ENCODE data around the gene FRY.

FRY gene

DNA sequence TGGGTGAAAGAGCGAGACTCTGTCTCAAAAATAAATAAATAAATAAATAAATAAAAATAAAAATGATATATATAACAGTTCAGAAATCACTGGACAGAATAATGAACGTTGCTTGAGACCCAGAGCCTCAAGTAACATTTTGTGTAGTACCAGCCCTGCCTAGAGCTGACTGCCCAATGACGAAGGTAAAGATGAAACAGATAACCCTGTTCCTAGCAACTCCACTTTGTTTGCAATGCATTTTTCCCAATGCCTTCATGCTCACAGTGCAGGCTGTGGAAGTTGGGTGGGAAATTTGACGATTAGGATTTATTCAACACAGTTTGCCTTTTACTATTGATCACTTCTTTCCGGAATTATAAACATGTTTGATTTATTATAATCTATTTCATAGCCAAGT, 22.2 kb upstream of the FRY start:
- no peak for TF ChIP-seq RAD21 (IDR thresholded peaks at IDR 0.05; ENCODE audit: low read depth)
- TF ChIP-seq CEBPB (IDR thresholded peaks at IDR 0.05), result no peak
- no peak for TF ChIP-seq USF1 (IDR thresholded peaks at IDR 0.05)
- no peak for TF ChIP-seq CREB1 (IDR thresholded peaks at IDR 0.05; ENCODE audit: low read depth)
- TF ChIP-seq YY1 (IDR thresholded peaks at IDR 0.05; ENCODE audit: low read depth), result no peak
- TF ChIP-seq TCF12 (IDR thresholded peaks at IDR 0.05; ENCODE audit: low read depth), result no peak
- no peak for TF ChIP-seq REST (IDR thresholded peaks at IDR 0.05; ENCODE audit: low read depth)
- TF ChIP-seq TEAD4 (IDR thresholded peaks at IDR 0.05), result no peak
- TF ChIP-seq FOXM1 (IDR thresholded peaks at IDR 0.05; ENCODE audit: borderline replicate concordance, low read depth), result no peak
- no peak for TF ChIP-seq TAF1 (IDR thresholded peaks at IDR 0.05; ENCODE audit: low read depth)
- no peak for TF ChIP-seq ZBTB7A (IDR thresholded peaks at IDR 0.05; ENCODE audit: low read depth)
- no peak for TF ChIP-seq EP300 (IDR thresholded peaks at IDR 0.05; ENCODE audit: borderline replicate concordance)
- TF ChIP-seq MAX (IDR thresholded peaks at IDR 0.05), result no peak
- TF ChIP-seq EGR1 (IDR thresholded peaks at IDR 0.05), result no peak
- TF ChIP-seq NFIC (IDR thresholded peaks at IDR 0.05), result no peak

GRCh38 chr13:32010136-32010535, 21.4 kb upstream of the FRY start:
- TF ChIP-seq TCF12 (IDR thresholded peaks at IDR 0.05; ENCODE audit: low read depth) (no peak), EGR1 (IDR thresholded peaks at IDR 0.05) (no peak), EP300 (IDR thresholded peaks at IDR 0.05; ENCODE audit: borderline replicate concordance) (no peak), FOXM1 (IDR thresholded peaks at IDR 0.05; ENCODE audit: borderline replicate concordance, low read depth) (no peak), CREB1 (IDR thresholded peaks at IDR 0.05; ENCODE audit: low read depth) (no peak), CEBPB (IDR thresholded peaks at IDR 0.05) (no peak), REST (IDR thresholded peaks at IDR 0.05; ENCODE audit: low read depth) (no peak), ZBTB7A (IDR thresholded peaks at IDR 0.05; ENCODE audit: low read depth) (no peak), RAD21 (IDR thresholded peaks at IDR 0.05; ENCODE audit: low read depth) (no peak), TAF1 (IDR thresholded peaks at IDR 0.05; ENCODE audit: low read depth) (no peak)

DNA sequence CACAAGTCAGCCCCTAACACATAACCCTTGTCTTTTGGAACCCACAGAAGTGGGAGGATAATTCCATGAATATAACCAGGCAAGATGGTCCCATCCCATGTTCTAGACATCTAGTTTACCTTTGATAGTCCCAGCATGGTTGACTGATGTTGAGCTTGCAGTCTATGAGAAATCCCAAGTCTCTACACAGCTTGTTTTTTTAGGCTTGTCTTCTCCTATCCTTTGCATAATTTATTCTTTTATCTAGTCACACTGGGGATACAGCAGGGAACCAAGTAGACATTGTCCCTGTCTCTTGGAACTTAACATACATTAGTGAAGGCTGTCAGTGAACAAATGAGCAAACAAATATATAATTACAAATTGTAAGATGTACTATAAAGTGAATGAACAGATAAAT, 19.6 kb upstream of the FRY start:
- TF ChIP-seq EP300 (IDR thresholded peaks at IDR 0.05; ENCODE audit: borderline replicate concordance) (no peak), TEAD4 (IDR thresholded peaks at IDR 0.05) (no peak), USF1 (IDR thresholded peaks at IDR 0.05) (no peak), CREB1 (IDR thresholded peaks at IDR 0.05; ENCODE audit: low read depth) (no peak), RAD21 (IDR thresholded peaks at IDR 0.05; ENCODE audit: low read depth) (no peak), ZBTB7A (IDR thresholded peaks at IDR 0.05; ENCODE audit: low read depth) (no peak), NFIC (IDR thresholded peaks at IDR 0.05) (no peak), CEBPB (IDR thresholded peaks at IDR 0.05) (no peak), FOXM1 (IDR thresholded peaks at IDR 0.05; ENCODE audit: borderline replicate concordance, low read depth) (no peak), REST (IDR thresholded peaks at IDR 0.05; ENCODE audit: low read depth) (no peak), EGR1 (IDR thresholded peaks at IDR 0.05) (no peak), TCF12 (IDR thresholded peaks at IDR 0.05; ENCODE audit: low read depth) (no peak), MAX (IDR thresholded peaks at IDR 0.05) (no peak), TAF1 (IDR thresholded peaks at IDR 0.05; ENCODE audit: low read depth) (no peak), YY1 (IDR thresholded peaks at IDR 0.05; ENCODE audit: low read depth) (no peak)

DNA sequence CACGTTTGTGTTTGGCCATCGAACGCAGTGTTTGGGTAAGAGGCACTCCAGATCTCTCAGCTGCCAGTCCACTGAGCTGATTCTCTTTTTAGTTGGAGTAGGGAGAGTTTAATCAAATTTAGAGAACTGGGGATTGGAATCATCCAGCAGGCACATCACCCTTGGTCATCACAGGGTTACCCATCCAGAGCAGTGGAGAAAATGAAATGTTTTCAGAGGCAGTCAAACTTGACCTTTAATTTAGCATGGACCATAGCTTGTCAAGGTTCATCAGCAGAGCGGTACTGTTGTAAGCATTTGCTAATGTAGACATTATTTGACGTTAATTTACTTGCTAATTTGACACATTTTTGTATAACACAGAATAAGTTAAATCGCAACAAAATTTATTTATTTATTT, 18.4 kb upstream of the FRY start:
- no peak for TF ChIP-seq YY1 (IDR thresholded peaks at IDR 0.05; ENCODE audit: low read depth)
- no peak for TF ChIP-seq RAD21 (IDR thresholded peaks at IDR 0.05; ENCODE audit: low read depth)
- TF ChIP-seq FOXM1 (IDR thresholded peaks at IDR 0.05; ENCODE audit: borderline replicate concordance, low read depth), result no peak
- TF ChIP-seq TCF12 (IDR thresholded peaks at IDR 0.05; ENCODE audit: low read depth), result no peak
- no peak for TF ChIP-seq CEBPB (IDR thresholded peaks at IDR 0.05)
